HEK293 (cell line): ENCODE results near the gene S100A16.
A peak's percentile ranks its signal among the peaks of the same experiment; 100 is the strongest.

Source experiments
- HOXA7 ChIP-seq: sonication (generic); formaldehyde crosslinking; IDR thresholded peaks from 2 replicates; pipeline ENCODE4 v1.8.1; 2022; ENCODE audit warnings: missing genetic modification reagents, borderline replicate concordance
- KLF1 ChIP-seq: fragments of 450-650 bp; formaldehyde crosslinking; IDR thresholded peaks from 2 replicates; pipeline ENCODE4 v1.5.1; 2016; ENCODE audit warnings: missing biosample characterization, missing genetic modification characterization
- MEIS1 ChIP-seq: sonication (generic); formaldehyde crosslinking; IDR thresholded peaks from 2 replicates; pipeline ENCODE4 v1.8.1; 2022; ENCODE audit warnings: missing genetic modification reagents, mild to moderate bottlenecking, borderline replicate concordance
- OVOL3 ChIP-seq: fragments of 450-650 bp; formaldehyde crosslinking; IDR thresholded peaks from 2 replicates; pipeline ENCODE4 v1.5.1; 2016; ENCODE audit warnings: missing biosample characterization, missing genetic modification characterization
- SP7 ChIP-seq: fragments of 450-650 bp; formaldehyde crosslinking; IDR thresholded peaks from 2 replicates; pipeline ENCODE4 v1.5.1; 2016; ENCODE audit warnings: missing biosample characterization, missing genetic modification characterization
- TRIM28 ChIP-seq: IDR thresholded peaks from 2 replicates; pipeline ENCODE4 v1.6.1; 2011; ENCODE audit warnings: low read length, control low read depth, borderline replicate concordance
- ZBTB20 ChIP-seq: fragments of 450-650 bp; formaldehyde crosslinking; IDR thresholded peaks from 2 replicates; pipeline ENCODE4 v1.5.1; 2016; ENCODE audit warnings: missing biosample characterization, missing genetic modification characterization
- ZBTB48 ChIP-seq: fragments of 450-650 bp; formaldehyde crosslinking; IDR thresholded peaks from 2 replicates; pipeline ENCODE4 v1.5.1; 2016; ENCODE audit warnings: missing biosample characterization, missing genetic modification characterization
- ZBTB7A ChIP-seq: fragments of 450-650 bp; formaldehyde crosslinking; IDR thresholded peaks from 2 replicates; pipeline ENCODE4 v1.5.1; 2016; ENCODE audit warnings: low read depth, missing biosample characterization, missing genetic modification characterization
- ZFHX2 ChIP-seq: fragments of 450-650 bp; formaldehyde crosslinking; conservative IDR thresholded peaks from 2 replicates; pipeline ENCODE4 v1.5.1; 2016; ENCODE audit warnings: missing biosample characterization, missing genetic modification characterization
- ZIC2 ChIP-seq: fragments of 450-650 bp; formaldehyde crosslinking; IDR thresholded peaks from 2 replicates; pipeline ENCODE4 v1.5.1; 2016; ENCODE audit warnings: missing biosample characterization, missing genetic modification characterization
- ZNF114 ChIP-seq: fragments of 450-650 bp; formaldehyde crosslinking; IDR thresholded peaks from 2 replicates; pipeline ENCODE4 v1.5.0; 2017; ENCODE audit warnings: missing biosample characterization, missing genetic modification characterization
- ZNF354C ChIP-seq: fragments of 450-650 bp; formaldehyde crosslinking; IDR thresholded peaks from 2 replicates; pipeline ENCODE4 v1.5.1; 2016; ENCODE audit warnings: missing biosample characterization, missing genetic modification characterization, low read depth, borderline replicate concordance
- ZNF394 ChIP-seq: fragments of 450-650 bp; formaldehyde crosslinking; IDR thresholded peaks from 2 replicates; pipeline ENCODE4 v1.5.1; 2016; ENCODE audit warnings: missing biosample characterization, missing genetic modification characterization, mild to moderate bottlenecking, moderate library complexity, borderline replicate concordance
- ZNF596 ChIP-seq: fragments of 450-650 bp; IDR thresholded peaks from 2 replicates; pipeline ENCODE4 v1.5.0; 2018; ENCODE audit warnings: missing biosample characterization, mild to moderate bottlenecking, missing genetic modification characterization, moderate library complexity
- ZNF610 ChIP-seq: fragments of 450-650 bp; formaldehyde crosslinking; IDR thresholded peaks from 2 replicates; pipeline ENCODE4 v1.5.1; 2016; ENCODE audit warnings: missing biosample characterization, missing genetic modification characterization, borderline replicate concordance
- ZNF701 ChIP-seq: fragments of 450-650 bp; formaldehyde crosslinking; IDR thresholded peaks from 2 replicates; pipeline ENCODE4 v1.5.1; 2016; ENCODE audit warnings: missing biosample characterization, missing genetic modification characterization
- ZNF785 ChIP-seq: fragments of 450-650 bp; formaldehyde crosslinking; IDR thresholded peaks from 2 replicates; pipeline ENCODE4 v1.5.1; 2016; ENCODE audit warnings: missing biosample characterization, missing genetic modification characterization
- ZSCAN23 ChIP-seq: fragments of 450-650 bp; formaldehyde crosslinking; IDR thresholded peaks from 2 replicates; pipeline ENCODE4 v1.5.1; 2016; ENCODE audit warnings: missing biosample characterization, missing genetic modification characterization
- ZSCAN30 ChIP-seq: fragments of 450-650 bp; IDR thresholded peaks from 2 replicates; pipeline ENCODE4 v1.5.1; 2018; ENCODE audit warnings: missing biosample characterization, mild to moderate bottlenecking, missing genetic modification characterization, moderate library complexity
- TF ChIP-seq, protein P1 (sequence below): fragments of 450-650 bp; formaldehyde crosslinking; IDR thresholded peaks from 2 replicates; pipeline ENCODE4 v1.5.1; 2016; ENCODE audit warnings: missing biosample characterization, missing genetic modification characterization
- TF ChIP-seq, protein P2 (sequence below): fragments of 450-650 bp; formaldehyde crosslinking; IDR thresholded peaks from 2 replicates; pipeline ENCODE4; 2016; ENCODE audit warnings: missing biosample characterization, missing genetic modification characterization
- TF ChIP-seq, protein P3 (sequence below): fragments of 450-650 bp; formaldehyde crosslinking; IDR thresholded peaks from 2 replicates; pipeline ENCODE4 v1.5.1; 2016; ENCODE audit warnings: missing biosample characterization, missing genetic modification characterization, borderline replicate concordance
- TF ChIP-seq, protein P4 (sequence below): fragments of 450-650 bp; formaldehyde crosslinking; IDR thresholded peaks from 2 replicates; pipeline ENCODE4 v1.5.1; 2016; ENCODE audit warnings: missing biosample characterization, missing genetic modification characterization
- TF ChIP-seq, protein P5 (sequence below): fragments of 450-650 bp; formaldehyde crosslinking; IDR thresholded peaks from 2 replicates; pipeline ENCODE4 v1.5.1; 2017; ENCODE audit warnings: missing biosample characterization, missing genetic modification characterization
- TF ChIP-seq, protein P6 (sequence below): fragments of 450-650 bp; formaldehyde crosslinking; IDR thresholded peaks from 2 replicates; pipeline ENCODE4 v1.5.1; 2016; ENCODE audit warnings: missing biosample characterization, missing genetic modification characterization
- TF ChIP-seq, protein P7 (sequence below): fragments of 450-650 bp; formaldehyde crosslinking; IDR thresholded peaks from 2 replicates; pipeline ENCODE4 v1.5.1; 2016; ENCODE audit warnings: missing biosample characterization, missing genetic modification characterization

Gene S100A16

DNA sequence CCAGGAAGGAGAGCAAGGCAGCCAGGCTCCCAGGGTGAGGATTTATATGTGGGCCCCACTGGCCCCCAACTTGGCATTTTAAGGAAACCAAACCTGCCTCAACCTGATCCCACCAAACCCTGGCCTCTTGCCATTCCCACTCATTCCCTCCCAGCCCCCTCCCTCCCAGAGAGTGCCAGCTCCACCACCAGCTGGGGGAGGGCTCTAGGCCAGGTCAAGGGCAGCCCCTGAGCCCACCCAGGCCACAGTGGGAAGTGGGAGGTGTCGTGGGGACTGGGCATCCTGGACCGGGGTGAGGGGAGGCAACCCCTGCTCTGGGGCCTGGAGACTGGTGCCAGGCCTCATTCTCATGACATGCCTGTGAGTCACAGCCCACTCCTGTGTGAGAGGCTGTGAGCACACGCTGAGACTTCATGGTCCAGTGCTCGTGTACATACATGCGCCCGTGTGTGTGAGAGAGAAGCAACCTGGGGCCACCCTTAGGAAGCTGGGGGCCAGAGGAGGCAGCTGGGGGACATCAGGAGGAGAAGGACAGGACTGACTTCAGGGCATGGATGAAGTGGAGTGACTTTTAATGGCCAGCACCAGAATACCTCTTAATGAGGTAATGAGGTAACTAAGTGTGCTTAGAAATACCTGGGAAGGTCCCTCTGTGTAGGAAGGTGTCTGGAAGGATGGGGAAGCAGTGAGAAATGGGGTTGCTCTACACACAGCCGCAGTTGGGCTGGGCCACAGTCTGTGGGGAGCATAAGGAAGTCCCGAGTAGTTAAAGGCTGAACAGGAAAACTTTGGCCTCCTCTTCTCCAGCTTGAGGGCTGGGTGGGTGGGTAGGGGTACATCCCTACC, 47.2 kb downstream of the S100A16 start, which contains the start of gene S100A2 (continued):
- no peak for TF ChIP-seq OVOL3 (tag by site-specific recombination)
- TF ChIP-seq, protein P1, sequence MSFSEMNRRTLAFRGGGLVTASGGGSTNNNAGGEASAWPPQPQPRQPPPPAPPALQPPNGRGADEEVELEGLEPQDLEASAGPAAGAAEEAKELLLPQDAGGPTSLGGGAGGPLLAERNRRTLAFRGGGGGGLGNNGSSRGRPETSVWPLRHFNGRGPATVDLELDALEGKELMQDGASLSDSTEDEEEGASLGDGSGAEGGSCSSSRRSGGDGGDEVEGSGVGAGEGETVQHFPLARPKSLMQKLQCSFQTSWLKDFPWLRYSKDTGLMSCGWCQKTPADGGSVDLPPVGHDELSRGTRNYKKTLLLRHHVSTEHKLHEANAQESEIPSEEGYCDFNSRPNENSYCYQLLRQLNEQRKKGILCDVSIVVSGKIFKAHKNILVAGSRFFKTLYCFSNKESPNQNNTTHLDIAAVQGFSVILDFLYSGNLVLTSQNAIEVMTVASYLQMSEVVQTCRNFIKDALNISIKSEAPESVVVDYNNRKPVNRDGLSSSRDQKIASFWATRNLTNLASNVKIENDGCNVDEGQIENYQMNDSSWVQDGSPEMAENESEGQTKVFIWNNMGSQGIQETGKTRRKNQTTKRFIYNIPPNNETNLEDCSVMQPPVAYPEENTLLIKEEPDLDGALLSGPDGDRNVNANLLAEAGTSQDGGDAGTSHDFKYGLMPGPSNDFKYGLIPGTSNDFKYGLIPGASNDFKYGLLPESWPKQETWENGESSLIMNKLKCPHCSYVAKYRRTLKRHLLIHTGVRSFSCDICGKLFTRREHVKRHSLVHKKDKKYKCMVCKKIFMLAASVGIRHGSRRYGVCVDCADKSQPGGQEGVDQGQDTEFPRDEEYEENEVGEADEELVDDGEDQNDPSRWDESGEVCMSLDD (tag by site-specific recombination): no peak
- TF ChIP-seq ZIC2: peak; percentile 80
- no peak for TF ChIP-seq MEIS1
- no peak for TF ChIP-seq HOXA7
- TF ChIP-seq SP7 (tag by site-specific recombination): peak; percentile 43; the same call in 1 of the 2 replicates
- no peak for TF ChIP-seq ZSCAN23 (tag by site-specific recombination)
- TF ChIP-seq ZFHX2 (tag by site-specific recombination): peak; percentile 73
- TF ChIP-seq ZNF354C (tag by site-specific recombination): no peak
- no peak for TF ChIP-seq ZNF610 (tag by site-specific recombination)
- TF ChIP-seq ZBTB48: peak; percentile 57; the same call in 1 of the 2 replicates
- peak; percentile 32 for TF ChIP-seq ZBTB20
- no peak for TF ChIP-seq ZNF785 (tag by site-specific recombination)
- TF ChIP-seq, protein P2, sequence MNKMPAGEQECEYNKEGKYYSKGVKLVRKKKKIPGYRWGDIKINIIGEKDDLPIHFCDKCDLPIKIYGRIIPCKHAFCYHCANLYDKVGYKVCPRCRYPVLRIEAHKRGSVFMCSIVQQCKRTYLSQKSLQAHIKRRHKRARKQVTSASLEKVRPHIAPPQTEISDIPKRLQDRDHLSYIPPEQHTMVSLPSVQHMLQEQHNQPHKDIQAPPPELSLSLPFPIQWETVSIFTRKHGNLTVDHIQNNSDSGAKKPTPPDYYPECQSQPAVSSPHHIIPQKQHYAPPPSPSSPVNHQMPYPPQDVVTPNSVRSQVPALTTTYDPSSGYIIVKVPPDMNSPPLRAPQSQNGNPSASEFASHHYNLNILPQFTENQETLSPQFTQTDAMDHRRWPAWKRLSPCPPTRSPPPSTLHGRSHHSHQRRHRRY: no peak; the same call in 1 of the 2 replicates
- no peak for TF ChIP-seq ZNF114 (tag by site-specific recombination)
- TF ChIP-seq TRIM28: no peak
- no peak for TF ChIP-seq ZNF701
- TF ChIP-seq, protein P3, sequence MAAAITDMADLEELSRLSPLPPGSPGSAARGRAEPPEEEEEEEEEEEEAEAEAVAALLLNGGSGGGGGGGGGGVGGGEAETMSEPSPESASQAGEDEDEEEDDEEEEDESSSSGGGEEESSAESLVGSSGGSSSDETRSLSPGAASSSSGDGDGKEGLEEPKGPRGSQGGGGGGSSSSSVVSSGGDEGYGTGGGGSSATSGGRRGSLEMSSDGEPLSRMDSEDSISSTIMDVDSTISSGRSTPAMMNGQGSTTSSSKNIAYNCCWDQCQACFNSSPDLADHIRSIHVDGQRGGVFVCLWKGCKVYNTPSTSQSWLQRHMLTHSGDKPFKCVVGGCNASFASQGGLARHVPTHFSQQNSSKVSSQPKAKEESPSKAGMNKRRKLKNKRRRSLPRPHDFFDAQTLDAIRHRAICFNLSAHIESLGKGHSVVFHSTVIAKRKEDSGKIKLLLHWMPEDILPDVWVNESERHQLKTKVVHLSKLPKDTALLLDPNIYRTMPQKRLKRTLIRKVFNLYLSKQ (tag by site-specific recombination): no peak
- TF ChIP-seq ZBTB7A (tag by site-specific recombination): no peak
- TF ChIP-seq, protein P4, sequence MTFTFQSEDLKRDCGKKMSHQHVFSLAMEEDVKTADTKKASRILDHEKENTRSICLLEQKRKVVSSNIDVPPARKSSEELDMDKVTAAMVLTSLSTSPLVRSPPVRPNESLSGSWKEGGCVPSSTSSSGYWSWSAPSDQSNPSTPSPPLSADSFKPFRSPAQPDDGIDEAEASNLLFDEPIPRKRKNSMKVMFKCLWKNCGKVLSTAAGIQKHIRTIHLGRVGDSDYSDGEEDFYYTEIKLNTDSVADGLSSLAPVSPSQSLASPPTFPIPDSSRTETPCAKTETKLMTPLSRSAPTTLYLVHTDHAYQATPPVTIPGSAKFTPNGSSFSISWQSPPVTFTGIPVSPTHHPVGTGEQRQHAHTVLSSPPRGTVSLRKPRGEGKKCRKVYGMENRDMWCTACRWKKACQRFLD (tag by site-specific recombination): no peak
- no peak for TF ChIP-seq ZSCAN30 (tag by site-specific recombination)
- TF ChIP-seq ZNF596 (tag by site-specific recombination): no peak
- no peak for TF ChIP-seq KLF1
- TF ChIP-seq ZNF394 (tag by site-specific recombination): no peak; the same call in 1 of the 2 replicates
- TF ChIP-seq, protein P5, sequence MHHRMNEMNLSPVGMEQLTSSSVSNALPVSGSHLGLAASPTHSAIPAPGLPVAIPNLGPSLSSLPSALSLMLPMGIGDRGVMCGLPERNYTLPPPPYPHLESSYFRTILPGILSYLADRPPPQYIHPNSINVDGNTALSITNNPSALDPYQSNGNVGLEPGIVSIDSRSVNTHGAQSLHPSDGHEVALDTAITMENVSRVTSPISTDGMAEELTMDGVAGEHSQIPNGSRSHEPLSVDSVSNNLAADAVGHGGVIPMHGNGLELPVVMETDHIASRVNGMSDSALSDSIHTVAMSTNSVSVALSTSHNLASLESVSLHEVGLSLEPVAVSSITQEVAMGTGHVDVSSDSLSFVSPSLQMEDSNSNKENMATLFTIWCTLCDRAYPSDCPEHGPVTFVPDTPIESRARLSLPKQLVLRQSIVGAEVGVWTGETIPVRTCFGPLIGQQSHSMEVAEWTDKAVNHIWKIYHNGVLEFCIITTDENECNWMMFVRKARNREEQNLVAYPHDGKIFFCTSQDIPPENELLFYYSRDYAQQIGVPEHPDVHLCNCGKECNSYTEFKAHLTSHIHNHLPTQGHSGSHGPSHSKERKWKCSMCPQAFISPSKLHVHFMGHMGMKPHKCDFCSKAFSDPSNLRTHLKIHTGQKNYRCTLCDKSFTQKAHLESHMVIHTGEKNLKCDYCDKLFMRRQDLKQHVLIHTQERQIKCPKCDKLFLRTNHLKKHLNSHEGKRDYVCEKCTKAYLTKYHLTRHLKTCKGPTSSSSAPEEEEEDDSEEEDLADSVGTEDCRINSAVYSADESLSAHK (tag by site-specific recombination): no peak
- TF ChIP-seq, protein P6, sequence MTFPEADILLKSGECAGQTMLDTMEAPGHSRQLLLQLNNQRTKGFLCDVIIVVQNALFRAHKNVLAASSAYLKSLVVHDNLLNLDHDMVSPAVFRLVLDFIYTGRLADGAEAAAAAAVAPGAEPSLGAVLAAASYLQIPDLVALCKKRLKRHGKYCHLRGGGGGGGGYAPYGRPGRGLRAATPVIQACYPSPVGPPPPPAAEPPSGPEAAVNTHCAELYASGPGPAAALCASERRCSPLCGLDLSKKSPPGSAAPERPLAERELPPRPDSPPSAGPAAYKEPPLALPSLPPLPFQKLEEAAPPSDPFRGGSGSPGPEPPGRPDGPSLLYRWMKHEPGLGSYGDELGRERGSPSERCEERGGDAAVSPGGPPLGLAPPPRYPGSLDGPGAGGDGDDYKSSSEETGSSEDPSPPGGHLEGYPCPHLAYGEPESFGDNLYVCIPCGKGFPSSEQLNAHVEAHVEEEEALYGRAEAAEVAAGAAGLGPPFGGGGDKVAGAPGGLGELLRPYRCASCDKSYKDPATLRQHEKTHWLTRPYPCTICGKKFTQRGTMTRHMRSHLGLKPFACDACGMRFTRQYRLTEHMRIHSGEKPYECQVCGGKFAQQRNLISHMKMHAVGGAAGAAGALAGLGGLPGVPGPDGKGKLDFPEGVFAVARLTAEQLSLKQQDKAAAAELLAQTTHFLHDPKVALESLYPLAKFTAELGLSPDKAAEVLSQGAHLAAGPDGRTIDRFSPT: peak; percentile 84
- TF ChIP-seq, protein P7, sequence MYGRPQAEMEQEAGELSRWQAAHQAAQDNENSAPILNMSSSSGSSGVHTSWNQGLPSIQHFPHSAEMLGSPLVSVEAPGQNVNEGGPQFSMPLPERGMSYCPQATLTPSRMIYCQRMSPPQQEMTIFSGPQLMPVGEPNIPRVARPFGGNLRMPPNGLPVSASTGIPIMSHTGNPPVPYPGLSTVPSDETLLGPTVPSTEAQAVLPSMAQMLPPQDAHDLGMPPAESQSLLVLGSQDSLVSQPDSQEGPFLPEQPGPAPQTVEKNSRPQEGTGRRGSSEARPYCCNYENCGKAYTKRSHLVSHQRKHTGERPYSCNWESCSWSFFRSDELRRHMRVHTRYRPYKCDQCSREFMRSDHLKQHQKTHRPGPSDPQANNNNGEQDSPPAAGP: peak; percentile 73; the same call in 1 of the 2 replicates
